GM12878 (cell line): ENCODE data around the gene NTSR1. TPM values are rescaled to one million over a fixed set of nuclear protein-coding genes. Genes with fewer than 3 reads are reported as not detected.

Experiments used
- ATAC-seq: fragments of 200-7000 bp; cut with Tn5 transposase; 3 replicates; pipeline ENCODE4 v1.9.1; 2020; ENCODE audit warnings: mild to moderate bottlenecking, moderate library complexity
- BruUV-seq: library from RNA; stranded (reverse); fragments of 400-500 nt; replicated peaks from 2 replicates; lab custom pipeline; 2021; lab: Mats Ljungman, UMichigan
- CTCF ChIA-PET: fragments of 300-600 bp; sonication (Branson Sonifier 250); formaldehyde crosslinking; extraction: SDS; loops from one replicate; lab custom pipeline; 2021; ENCODE audit warnings: inconsistent platforms; lab: Yijun Ruan, JAX
- POLR2A ChIA-PET: fragments of 350-600 bp; formaldehyde crosslinking; extraction: SDS; loops from one replicate; lab custom pipeline; 2021; ENCODE audit warnings: inconsistent platforms; lab: Charles Lee
- RAD21 ChIA-PET: fragments of 300-600 bp; sonication (Branson Sonifier 250); formaldehyde crosslinking; loops from one replicate; lab custom pipeline; 2023; ENCODE audit warnings: antibody characterized with exemption; ENCODE audit not compliant: unreplicated experiment; lab: Charles Lee
- SMC1A ChIA-PET: fragments of 300-600 bp; sonication (Branson Sonifier 250); formaldehyde crosslinking; loops from one replicate; lab custom pipeline; 2023; ENCODE audit not compliant: unreplicated experiment, uncharacterized antibody; lab: Charles Lee
- DNase-seq: peaks from one replicate; pipeline ENCODE4 v3.0.0-alpha.2; 2011; ENCODE audit warnings: low read depth, low spot score
- FAIRE-seq: peaks from 3 replicates; lab custom pipeline; 2011; peaks lifted over from hg19 to GRCh38; lab: Jason Lieb, UNC
- H2AFZ ChIP-seq: 2 replicates; pipeline ENCODE4 v1.6.0; 2011; ENCODE audit warnings: low read depth, low read length, control low read depth; ENCODE audit not compliant: control insufficient read depth
- H3K27ac ChIP-seq: 2 replicates; pipeline ENCODE4 v1.5.1; 2011; ENCODE audit warnings: control low read depth; ENCODE audit not compliant: control insufficient read depth, insufficient read depth
- H3K27me3 ChIP-seq, 2 experiments: replicated peaks in 1 of 2; 2 replicates each; pipeline versions ENCODE4 v1.6.0 to v1.6.1; 2011; ENCODE audit warnings: low read length in 1 of 2; ENCODE audit not compliant: control insufficient read depth in 2 of 2, insufficient read depth in 2 of 2
- H3K36me3 ChIP-seq, 2 experiments: 2 replicates each; pipeline ENCODE4 v1.5.1; 2011; ENCODE audit warnings: low read length in 1 of 2; ENCODE audit not compliant: control insufficient read depth in 2 of 2, insufficient read depth in 2 of 2
- H3K4me1 ChIP-seq: 2 replicates; pipeline ENCODE4 v1.6.1; 2011; ENCODE audit warnings: mild to moderate bottlenecking, low read length, moderate library complexity, mixed read lengths; ENCODE audit not compliant: control insufficient read depth, insufficient read depth
- H3K4me2 ChIP-seq: 2 replicates; pipeline ENCODE4 v1.6.0; 2011; ENCODE audit warnings: control low read depth; ENCODE audit not compliant: control insufficient read depth, insufficient read depth
- H3K4me3 ChIP-seq: fragments of 200-600 bp; sonication (generic); 2 replicates; pipeline ENCODE4 v1.5.1; 2016
- H3K79me2 ChIP-seq: 2 replicates; pipeline ENCODE4 v1.6.0; 2011; ENCODE audit warnings: low read length; ENCODE audit not compliant: control insufficient read depth, insufficient read depth
- H3K9ac ChIP-seq: 2 replicates; pipeline ENCODE4 v1.8.0; 2011; ENCODE audit warnings: low read length, control low read depth, mixed read lengths; ENCODE audit not compliant: control insufficient read depth, insufficient read depth
- H3K9me3 ChIP-seq: replicated peaks from 3 replicates; pipeline ENCODE4 v1.5.1; 2011; ENCODE audit warnings: mild to moderate bottlenecking, low read length; ENCODE audit not compliant: control insufficient read depth, insufficient read depth
- H4K20me1 ChIP-seq: 2 replicates; pipeline ENCODE4 v1.6.0; 2011; ENCODE audit not compliant: control insufficient read depth, insufficient read depth
- ATF3 ChIP-seq: IDR thresholded peaks from 2 replicates; pipeline ENCODE4 v1.6.1; 2011; ENCODE audit warnings: low read depth, mild to moderate bottlenecking, low read length, moderate library complexity, borderline replicate concordance; ENCODE audit errors: extremely low read depth
- DPF2 ChIP-seq: fragments of 450-650 bp; IDR thresholded peaks from 2 replicates; pipeline ENCODE4 v1.6.1; 2017; ENCODE audit warnings: mild to moderate bottlenecking
- GABPA ChIP-seq: IDR thresholded peaks from 2 replicates; pipeline ENCODE4 v1.6.1; 2014; ENCODE audit warnings: antibody characterized with exemption, low read depth, mild to moderate bottlenecking, inconsistent platforms
- GATAD2B ChIP-seq: fragments of 450-650 bp; conservative IDR thresholded peaks from 2 replicates; pipeline ENCODE4 v1.6.1; 2017; ENCODE audit warnings: low read depth, mild to moderate bottlenecking, moderate library complexity
- NFYA ChIP-seq: IDR thresholded peaks from 2 replicates; pipeline ENCODE4 v1.6.1; 2011; ENCODE audit warnings: low read depth, mild to moderate bottlenecking, low read length, improper control_type of control experiment, borderline replicate concordance
- RBBP5 ChIP-seq: fragments of 200-600 bp; sonication (generic); conservative IDR thresholded peaks from 2 replicates; pipeline ENCODE4 v1.6.1; 2016
- ZNF592 ChIP-seq: fragments of 450-650 bp; IDR thresholded peaks from 2 replicates; pipeline ENCODE4 v1.6.1; 2017; ENCODE audit warnings: mild to moderate bottlenecking, moderate library complexity
- WGBS: methylation state at CpG from one replicate; pipeline ENCODE4 v1.1.6; 2016; ENCODE audit warnings: low lambda C conversion rate; ENCODE audit not compliant: insufficient replicate concordance, insufficient coverage; ENCODE audit errors: missing lambda C conversion rate; 5-methylcytosine and 5-hydroxymethylcytosine counted together
- in situ Hi-C: fragments of 300-500 bp; cut with MboI; formaldehyde crosslinking; loops from 9 replicates; pipeline ENCODE4 v1.14.3; 2018; ENCODE audit warnings: mixed read lengths
- intact Hi-C: fragments of 100-400 bp; cut with micrococcal nuclease; formaldehyde crosslinking; loops from one replicate; pipeline ENCODE4 v1.14.2; 2022; ENCODE audit not compliant: unreplicated experiment
- polyA plus RNA-seq, 11 experiments: library from polyadenylated mRNA; depleted of rRNA in 4 of 11; unstranded in 6 of 11; stranded (reverse) in 5 of 11; fragments of >200 nt; fragmentation: Nextera tagmentation in 4 of 11; fragmentation: Illumina TruSeq in 1 of 11; extraction: Ambion mirVana in 4 of 11; extraction: Trizol in 1 of 11; gene quantifications; 1 replicate in 1 of 11; 2 replicates in 10 of 11; pipeline versions ENCODE4 v1.2.1 to v1.2.3, GENCODE V29; 2011 to 2016; ENCODE audit warnings: inconsistent platforms in 2 of 11, missing spikeins in 2 of 11, low read depth in 1 of 11
- total RNA-seq, 4 experiments: library from RNA; depleted of rRNA in 3 of 4; stranded (reverse); fragments of >200 nt in 3 of 4; fragmentation: Illumina TruSeq in 1 of 4; extraction: Trizol in 1 of 4; gene quantifications; 2 replicates each; pipeline versions ENCODE4 v1.2.1 to v1.2.3, GENCODE V29; 2013 to 2021
- TF ChIP-seq, protein P1 (sequence below): IDR thresholded peaks from 2 replicates; pipeline ENCODE4 v1.6.1; 2012; ENCODE audit warnings: improper control_type of control experiment, low read depth, low read length; ENCODE audit not compliant: insufficient replicate concordance

The NTSR1 gene
- total and polyA plus RNA-seq, 10 of the 15 experiments (the other 5 are each of a cell fraction or from before 2014, with no cell fraction given), result not detected

DNA sequence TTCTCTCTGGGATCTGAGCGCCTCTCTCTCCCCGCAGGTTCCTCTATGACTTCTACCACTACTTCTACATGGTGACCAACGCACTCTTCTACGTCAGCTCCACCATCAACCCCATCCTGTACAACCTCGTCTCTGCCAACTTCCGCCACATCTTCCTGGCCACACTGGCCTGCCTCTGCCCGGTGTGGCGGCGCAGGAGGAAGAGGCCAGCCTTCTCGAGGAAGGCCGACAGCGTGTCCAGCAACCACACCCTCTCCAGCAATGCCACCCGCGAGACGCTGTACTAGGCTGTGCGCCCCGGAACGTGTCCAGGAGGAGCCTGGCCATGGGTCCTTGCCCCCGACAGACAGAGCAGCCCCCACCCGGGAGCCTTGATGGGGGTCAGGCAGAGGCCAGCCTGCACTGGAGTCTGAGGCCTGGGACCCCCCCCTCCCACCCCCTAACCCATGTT lies 51.4 kb downstream of the NTSR1 start:
- ChIA-PET CTCF (no interaction called here), POLR2A (no interaction called here), RAD21 (no interaction called here), SMC1A (no interaction called here)
- no peak overlapping the region for H3K9ac ChIP-seq
- TF ChIP-seq NFYA, result no peak
- no peak for TF ChIP-seq ZNF592
- DNase-seq, result no peak
- BruUV-seq, result no TSS peak
- no peaks in the 10 kb centered on the region for H3K9me3 ChIP-seq
- FAIRE-seq, result no peak
- peaks cover 1 to 3% of the 10 kb centered on the region in 2 experiments; a peak in 3 of 4 replicates for H3K27me3 ChIP-seq
- ATAC-seq, result no peak
- H3K27ac ChIP-seq, result no peak overlapping the region
- no peak overlapping the region for H2AFZ ChIP-seq
- no peak overlapping the region for H3K4me2 ChIP-seq
- H3K36me3 ChIP-seq, result no peaks in the 10 kb centered on the region
- no peaks in the 10 kb centered on the region for H4K20me1 ChIP-seq
- H3K79me2 ChIP-seq, result no peaks in the 10 kb centered on the region
- intact Hi-C loops (no loop called here), in situ Hi-C loops (no loop called here)
- no peaks in the 10 kb centered on the region for H3K4me1 ChIP-seq
- 55% methylated on average over 19 of the region's 20 CpGs for WGBS
- H3K4me3 ChIP-seq, result no peak overlapping the region

DNA sequence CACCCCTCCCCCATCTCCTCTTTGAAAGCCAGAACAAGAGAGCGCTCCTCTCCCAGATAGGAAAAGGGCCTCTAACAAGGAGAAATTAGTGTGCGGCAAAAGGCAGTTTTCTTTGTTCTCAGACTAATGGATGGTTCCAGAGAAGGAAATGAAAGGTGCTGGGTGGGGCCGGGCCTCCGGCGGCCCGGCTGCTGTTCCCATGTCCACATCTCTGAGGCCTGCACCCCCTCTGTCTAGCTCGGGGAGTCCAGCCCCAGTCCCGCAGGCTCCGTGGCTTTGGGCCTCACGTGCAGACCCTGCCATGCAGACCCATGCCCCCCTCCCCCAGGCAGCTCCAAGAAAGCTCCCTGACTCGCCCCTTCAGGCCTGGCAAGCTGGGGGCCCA lies 51.8 kb downstream of the NTSR1 start:
- Histone ChIP-seq H3K27me3 (peaks cover 1 to 3% of the 10 kb centered on the region in 2 experiments; a peak in 3 of 4 replicates), H3K9ac (no peak overlapping the region), H3K4me2 (no peak overlapping the region), H4K20me1 (no peaks in the 10 kb centered on the region), H3K9me3 (no peaks in the 10 kb centered on the region), H3K36me3 (no peaks in the 10 kb centered on the region), H3K4me1 (no peaks in the 10 kb centered on the region), H3K79me2 (no peaks in the 10 kb centered on the region), H3K4me3 (no peak overlapping the region), H2AFZ (no peak overlapping the region), H3K27ac (no peak overlapping the region)
- DNase-seq (no peak), FAIRE-seq (no peak), ATAC-seq (no peak)
- WGBS, result 59% methylated on average over 11 of the region's 11 CpGs
- in situ Hi-C loops, result no loop called here
- intact Hi-C loops, result no loop called here
- CTCF ChIA-PET, result no interaction called here
- POLR2A ChIA-PET, result no interaction called here
- RAD21 ChIA-PET, result no interaction called here
- SMC1A ChIA-PET, result no interaction called here
- BruUV-seq, result no TSS peak
- TF ChIP-seq GABPA, result no peak
- TF ChIP-seq ATF3, result no peak
- no peak for TF ChIP-seq GATAD2B
- TF ChIP-seq DPF2, result no peak
- TF ChIP-seq, protein P1, sequence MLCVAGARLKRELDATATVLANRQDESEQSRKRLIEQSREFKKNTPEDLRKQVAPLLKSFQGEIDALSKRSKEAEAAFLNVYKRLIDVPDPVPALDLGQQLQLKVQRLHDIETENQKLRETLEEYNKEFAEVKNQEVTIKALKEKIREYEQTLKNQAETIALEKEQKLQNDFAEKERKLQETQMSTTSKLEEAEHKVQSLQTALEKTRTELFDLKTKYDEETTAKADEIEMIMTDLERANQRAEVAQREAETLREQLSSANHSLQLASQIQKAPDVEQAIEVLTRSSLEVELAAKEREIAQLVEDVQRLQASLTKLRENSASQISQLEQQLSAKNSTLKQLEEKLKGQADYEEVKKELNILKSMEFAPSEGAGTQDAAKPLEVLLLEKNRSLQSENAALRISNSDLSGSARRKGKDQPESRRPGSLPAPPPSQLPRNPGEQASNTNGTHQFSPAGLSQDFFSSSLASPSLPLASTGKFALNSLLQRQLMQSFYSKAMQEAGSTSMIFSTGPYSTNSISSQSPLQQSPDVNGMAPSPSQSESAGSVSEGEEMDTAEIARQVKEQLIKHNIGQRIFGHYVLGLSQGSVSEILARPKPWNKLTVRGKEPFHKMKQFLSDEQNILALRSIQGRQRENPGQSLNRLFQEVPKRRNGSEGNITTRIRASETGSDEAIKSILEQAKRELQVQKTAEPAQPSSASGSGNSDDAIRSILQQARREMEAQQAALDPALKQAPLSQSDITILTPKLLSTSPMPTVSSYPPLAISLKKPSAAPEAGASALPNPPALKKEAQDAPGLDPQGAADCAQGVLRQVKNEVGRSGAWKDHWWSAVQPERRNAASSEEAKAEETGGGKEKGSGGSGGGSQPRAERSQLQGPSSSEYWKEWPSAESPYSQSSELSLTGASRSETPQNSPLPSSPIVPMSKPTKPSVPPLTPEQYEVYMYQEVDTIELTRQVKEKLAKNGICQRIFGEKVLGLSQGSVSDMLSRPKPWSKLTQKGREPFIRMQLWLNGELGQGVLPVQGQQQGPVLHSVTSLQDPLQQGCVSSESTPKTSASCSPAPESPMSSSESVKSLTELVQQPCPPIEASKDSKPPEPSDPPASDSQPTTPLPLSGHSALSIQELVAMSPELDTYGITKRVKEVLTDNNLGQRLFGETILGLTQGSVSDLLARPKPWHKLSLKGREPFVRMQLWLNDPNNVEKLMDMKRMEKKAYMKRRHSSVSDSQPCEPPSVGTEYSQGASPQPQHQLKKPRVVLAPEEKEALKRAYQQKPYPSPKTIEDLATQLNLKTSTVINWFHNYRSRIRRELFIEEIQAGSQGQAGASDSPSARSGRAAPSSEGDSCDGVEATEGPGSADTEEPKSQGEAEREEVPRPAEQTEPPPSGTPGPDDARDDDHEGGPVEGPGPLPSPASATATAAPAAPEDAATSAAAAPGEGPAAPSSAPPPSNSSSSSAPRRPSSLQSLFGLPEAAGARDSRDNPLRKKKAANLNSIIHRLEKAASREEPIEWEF, result no peak
- TF ChIP-seq RBBP5, result no peak
